ENCODE data around the gene ZNF574.

GRCh38 chr19:42060117-42060516 is 15.8 kb upstream of the ZNF574 start:
- TF ChIP-seq CTCF (IDR thresholded peaks at IDR 0.05) (no peak), POLR2A (IDR thresholded peaks at IDR 0.05) (no peak), EP300 (IDR thresholded peaks at IDR 0.05) (no peak)

Measured in ovary (tissue), 3 donors.